SK-N-SH treated with all-trans-retinoic acid at 6 μM for 48 hours (cell line): ENCODE data around the gene CTNNA3.

Source experiments
- ATAC-seq: fragments of 200-7000 bp; cut with Tn5 transposase; 3 replicates; pipeline ENCODE4 v1.9.1; 2020; ENCODE audit warnings: mild to moderate bottlenecking, moderate library complexity
- ARNTL ChIP-seq: fragments of 450-650 bp; formaldehyde crosslinking; IDR thresholded peaks from 2 replicates; pipeline ENCODE4 v1.5.0; 2020; ENCODE audit warnings: low read depth, mild to moderate bottlenecking, moderate library complexity, borderline replicate concordance
- BACH2 ChIP-seq: fragments of 250-450 bp; sonication (Bioruptor Pico); IDR thresholded peaks from 2 replicates; pipeline ENCODE4 v1.9.0; 2021; ENCODE audit warnings: mild to moderate bottlenecking, borderline replicate concordance
- CREB5 ChIP-seq: fragments of 250-450 bp; sonication (Bioruptor Pico); IDR thresholded peaks from 2 replicates; pipeline ENCODE4 v1.5.1; 2020; ENCODE audit warnings: low read depth, mild to moderate bottlenecking, moderate library complexity
- CSDC2 ChIP-seq: fragments of 250-450 bp; sonication (Bioruptor Pico); IDR thresholded peaks from 2 replicates; pipeline ENCODE4 v1.5.0; 2020; ENCODE audit warnings: mild to moderate bottlenecking, moderate library complexity
- ESRRG ChIP-seq: fragments of 250-450 bp; sonication (Bioruptor Pico); IDR thresholded peaks from 2 replicates; pipeline ENCODE4 v1.6.1; 2021; ENCODE audit warnings: mild to moderate bottlenecking
- GLIS3 ChIP-seq: fragments of 250-450 bp; sonication (Bioruptor Pico); IDR thresholded peaks from 2 replicates; pipeline ENCODE4 v1.5.0; 2020; ENCODE audit warnings: mild to moderate bottlenecking, moderate library complexity
- ISL1 ChIP-seq: fragments of 250-450 bp; sonication (Bioruptor Pico); IDR thresholded peaks from 2 replicates; pipeline ENCODE4 v2.1.2; 2022; ENCODE audit warnings: mild to moderate bottlenecking, moderate library complexity
- OSR1 ChIP-seq: fragments of 250-450 bp; sonication (Bioruptor Pico); IDR thresholded peaks from 2 replicates; pipeline ENCODE4 v1.8.0; 2022; ENCODE audit warnings: moderate library complexity, mild to moderate bottlenecking, inconsistent platforms
- PATZ1 ChIP-seq: fragments of 250-450 bp; sonication (Bioruptor Pico); IDR thresholded peaks from 2 replicates; pipeline ENCODE4 v1.8.0; 2020; ENCODE audit warnings: mild to moderate bottlenecking, moderate library complexity, borderline replicate concordance
- PPARA ChIP-seq: fragments of 250-450 bp; sonication (Bioruptor Pico); IDR thresholded peaks from 2 replicates; pipeline ENCODE4 v1.5.0; 2020; ENCODE audit warnings: mild to moderate bottlenecking, borderline replicate concordance
- RARB ChIP-seq: fragments of 250-450 bp; sonication (Bioruptor Pico); IDR thresholded peaks from 2 replicates; pipeline ENCODE4 v1.8.0; 2021; ENCODE audit warnings: mild to moderate bottlenecking, moderate library complexity
- SNAI2 ChIP-seq: fragments of 250-450 bp; sonication (Bioruptor Pico); IDR thresholded peaks from 2 replicates; pipeline ENCODE4 v1.5.0; 2020; ENCODE audit warnings: mild to moderate bottlenecking, moderate library complexity
- TOX ChIP-seq: fragments of 250-450 bp; sonication (Bioruptor Pico); IDR thresholded peaks from 2 replicates; pipeline ENCODE4 v1.8.0; 2021; ENCODE audit warnings: mild to moderate bottlenecking, moderate library complexity, borderline replicate concordance
- TSHZ2 ChIP-seq: fragments of 250-450 bp; sonication (Bioruptor Pico); IDR thresholded peaks from 2 replicates; pipeline ENCODE4 v1.5.0; 2020; ENCODE audit warnings: mild to moderate bottlenecking, moderate library complexity
- ZC3H10 ChIP-seq: fragments of 250-450 bp; sonication (Bioruptor Pico); IDR thresholded peaks from 2 replicates; pipeline ENCODE4 v1.5.1; 2021; ENCODE audit warnings: mild to moderate bottlenecking, moderate library complexity
- ZFP3 ChIP-seq: fragments of 250-450 bp; sonication (Bioruptor Pico); IDR thresholded peaks from 2 replicates; pipeline ENCODE4 v1.5.0; 2020; ENCODE audit warnings: mild to moderate bottlenecking, moderate library complexity
- ZFP30 ChIP-seq: fragments of 450-650 bp; formaldehyde crosslinking; IDR thresholded peaks from 2 replicates; pipeline ENCODE4 v1.5.0; 2022; ENCODE audit warnings: mild to moderate bottlenecking, moderate library complexity
- ZNF70 ChIP-seq: fragments of 450-650 bp; formaldehyde crosslinking; IDR thresholded peaks from 2 replicates; pipeline ENCODE4 v1.5.0; 2020; ENCODE audit warnings: mild to moderate bottlenecking, moderate library complexity
- ZNF8 ChIP-seq: fragments of 450-650 bp; formaldehyde crosslinking; IDR thresholded peaks from 2 replicates; pipeline ENCODE4 v1.5.0; 2020; ENCODE audit warnings: mild to moderate bottlenecking, moderate library complexity
- TF ChIP-seq, protein P1 (sequence below): fragments of 250-450 bp; sonication (Bioruptor Pico); IDR thresholded peaks from 2 replicates; pipeline ENCODE4 v1.8.0; 2021; ENCODE audit warnings: low read depth, mild to moderate bottlenecking, moderate library complexity, borderline replicate concordance
- TF ChIP-seq, protein P2 (sequence below): fragments of 250-450 bp; sonication (Bioruptor Pico); IDR thresholded peaks from 2 replicates; pipeline ENCODE4 v1.5.1; 2021; ENCODE audit warnings: mild to moderate bottlenecking, moderate library complexity

The CTNNA3 gene

DNA sequence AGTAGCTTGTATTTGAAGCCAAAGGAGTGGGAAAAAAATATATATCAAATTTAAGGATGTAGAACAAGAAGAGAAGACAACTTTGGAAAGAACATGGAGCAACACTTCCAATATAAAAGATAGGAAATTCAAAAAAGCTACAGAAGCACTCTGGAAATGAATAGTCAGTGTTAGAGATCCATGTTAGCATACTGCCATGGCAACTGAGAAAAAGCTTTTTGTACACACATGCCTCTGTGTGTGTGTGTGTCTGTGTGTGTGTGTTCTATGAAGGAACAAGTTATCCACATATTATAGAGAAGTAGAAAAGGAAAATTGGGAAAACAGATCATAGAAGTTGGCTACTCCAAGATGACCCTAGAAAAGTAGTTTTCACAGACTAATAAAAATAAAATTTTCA, 673.9 kb downstream of the CTNNA3 start:
- ATAC-seq, result no peak
- TF ChIP-seq ZFP3 (CRISPR knock-in tag) (no peak), CSDC2 (no peak), SNAI2 (CRISPR knock-in tag) (no peak), TSHZ2 (no peak), CREB5 (CRISPR knock-in tag) (no peak), PPARA (CRISPR knock-in tag) (no peak), ZNF70 (CRISPR knock-in tag) (no peak), ZC3H10 (CRISPR knock-in tag) (no peak), BACH2 (CRISPR knock-in tag) (no peak), ZFP30 (CRISPR knock-in tag) (no peak), OSR1 (CRISPR knock-in tag) (no peak), GLIS3 (CRISPR knock-in tag) (no peak), ISL1 (CRISPR knock-in tag) (no peak), RARB (CRISPR knock-in tag) (no peak), PATZ1 (CRISPR knock-in tag) (no peak)
- TF ChIP-seq, protein P1, sequence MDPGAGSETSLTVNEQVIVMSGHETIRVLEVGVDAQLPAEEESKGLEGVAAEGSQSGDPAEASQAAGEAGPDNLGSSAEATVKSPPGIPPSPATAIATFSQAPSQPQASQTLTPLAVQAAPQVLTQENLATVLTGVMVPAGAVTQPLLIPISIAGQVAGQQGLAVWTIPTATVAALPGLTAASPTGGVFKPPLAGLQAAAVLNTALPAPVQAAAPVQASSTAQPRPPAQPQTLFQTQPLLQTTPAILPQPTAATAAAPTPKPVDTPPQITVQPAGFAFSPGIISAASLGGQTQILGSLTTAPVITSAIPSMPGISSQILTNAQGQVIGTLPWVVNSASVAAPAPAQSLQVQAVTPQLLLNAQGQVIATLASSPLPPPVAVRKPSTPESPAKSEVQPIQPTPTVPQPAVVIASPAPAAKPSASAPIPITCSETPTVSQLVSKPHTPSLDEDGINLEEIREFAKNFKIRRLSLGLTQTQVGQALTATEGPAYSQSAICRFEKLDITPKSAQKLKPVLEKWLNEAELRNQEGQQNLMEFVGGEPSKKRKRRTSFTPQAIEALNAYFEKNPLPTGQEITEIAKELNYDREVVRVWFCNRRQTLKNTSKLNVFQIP (CRISPR knock-in tag), result no peak
- TF ChIP-seq, protein P2, sequence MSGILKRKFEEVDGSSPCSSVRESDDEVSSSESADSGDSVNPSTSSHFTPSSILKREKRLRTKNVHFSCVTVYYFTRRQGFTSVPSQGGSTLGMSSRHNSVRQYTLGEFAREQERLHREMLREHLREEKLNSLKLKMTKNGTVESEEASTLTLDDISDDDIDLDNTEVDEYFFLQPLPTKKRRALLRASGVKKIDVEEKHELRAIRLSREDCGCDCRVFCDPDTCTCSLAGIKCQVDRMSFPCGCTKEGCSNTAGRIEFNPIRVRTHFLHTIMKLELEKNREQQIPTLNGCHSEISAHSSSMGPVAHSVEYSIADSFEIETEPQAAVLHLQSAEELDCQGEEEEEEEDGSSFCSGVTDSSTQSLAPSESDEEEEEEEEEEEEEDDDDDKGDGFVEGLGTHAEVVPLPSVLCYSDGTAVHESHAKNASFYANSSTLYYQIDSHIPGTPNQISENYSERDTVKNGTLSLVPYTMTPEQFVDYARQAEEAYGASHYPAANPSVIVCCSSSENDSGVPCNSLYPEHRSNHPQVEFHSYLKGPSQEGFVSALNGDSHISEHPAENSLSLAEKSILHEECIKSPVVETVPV (CRISPR knock-in tag), result no peak

DNA sequence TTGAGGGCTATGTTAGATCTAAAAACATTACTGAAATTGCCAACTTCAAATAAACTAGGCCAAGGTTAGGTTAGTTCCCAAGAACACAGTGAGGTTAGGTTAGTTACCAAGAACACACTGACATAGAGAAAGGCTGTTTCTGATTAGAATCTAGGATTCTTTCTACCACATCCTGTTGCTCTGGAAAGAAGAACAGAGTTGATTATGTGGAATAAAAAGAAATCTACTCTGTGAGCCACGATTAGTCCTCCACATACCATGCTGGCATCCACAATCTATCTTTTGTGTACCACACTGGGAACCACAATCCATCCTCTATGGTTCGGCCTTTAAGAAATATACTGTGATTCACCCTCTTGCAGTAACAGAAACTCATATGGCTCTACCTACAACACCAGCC, 678.8 kb downstream of the CTNNA3 start:
- TF ChIP-seq OSR1 (CRISPR knock-in tag) (no peak), ZNF8 (no peak), GLIS3 (CRISPR knock-in tag) (no peak), BACH2 (CRISPR knock-in tag) (no peak), SNAI2 (CRISPR knock-in tag) (no peak), ARNTL (no peak)
- no peak for ATAC-seq

DNA sequence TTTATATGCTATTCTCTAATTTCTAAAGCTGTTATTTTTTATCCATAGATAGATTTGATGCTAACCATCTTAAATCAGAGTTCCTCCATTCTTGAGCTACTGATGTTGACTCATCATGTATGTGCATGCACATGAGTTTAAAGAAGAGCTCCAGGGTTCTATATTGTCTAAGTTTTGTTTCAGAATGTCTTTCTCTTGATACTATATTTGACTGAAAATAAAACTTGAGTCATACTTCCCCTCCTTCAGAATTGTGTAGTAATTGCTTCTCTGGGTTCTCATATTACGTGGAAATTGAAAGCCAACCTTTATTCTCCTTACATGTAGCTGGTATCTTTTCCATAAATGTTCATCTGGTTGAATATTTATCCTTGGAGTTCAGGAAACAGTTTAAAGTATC, 680.8 kb downstream of the CTNNA3 start:
- TF ChIP-seq ESRRG (CRISPR knock-in tag) (no peak), GLIS3 (CRISPR knock-in tag) (no peak), CSDC2 (no peak), RARB (CRISPR knock-in tag) (no peak), ZC3H10 (CRISPR knock-in tag) (no peak), CREB5 (CRISPR knock-in tag) (no peak), TOX (CRISPR knock-in tag) (no peak)
- TF ChIP-seq, protein P1 (CRISPR knock-in tag), result no peak
- ATAC-seq, result no peak
